Skeletal muscle tissue (tissue), 4 donors: ENCODE results near the gene NSUN3. TPM values are rescaled to one million over a fixed set of nuclear protein-coding genes. Genes with fewer than 3 reads are reported as not detected.

ENCODE experiments used
- H3K27ac ChIP-seq: one replicate; pipeline ENCODE4 v1.7.0; 2013; ENCODE audit warnings: mild to moderate bottlenecking, low read depth, low read length, inconsistent platforms
- H3K27me3 ChIP-seq, 3 donors: one replicate each; pipeline ENCODE4 v1.7.0; 2013; ENCODE audit warnings: low read length in 3 of 3; ENCODE audit not compliant: control insufficient read depth in 3 of 3, insufficient read depth in 3 of 3
- H3K36me3 ChIP-seq, 3 donors: one replicate each; pipeline ENCODE4 v1.7.0; 2013; ENCODE audit warnings: low read length in 3 of 3; ENCODE audit not compliant: control insufficient read depth in 3 of 3, insufficient read depth in 3 of 3
- H3K4me1 ChIP-seq, 3 donors: one replicate each; pipeline ENCODE4 v1.7.0; 2013; ENCODE audit warnings: low read length in 3 of 3, mild to moderate bottlenecking in 3 of 3; ENCODE audit not compliant: control insufficient read depth in 3 of 3, insufficient read depth in 3 of 3
- H3K4me3 ChIP-seq, 3 donors: one replicate each; pipeline ENCODE4 v1.7.0; 2013; ENCODE audit warnings: low read length in 3 of 3
- H3K9ac ChIP-seq, 3 donors: one replicate each; pipeline ENCODE4 v1.7.0; 2013; ENCODE audit warnings: low read length in 3 of 3, mild to moderate bottlenecking in 3 of 3, moderate library complexity in 2 of 3, low read depth in 1 of 3
- H3K9me3 ChIP-seq, 3 donors: one replicate each; pipeline ENCODE4 v1.7.0; 2013; ENCODE audit warnings: low read length in 3 of 3; ENCODE audit not compliant: control insufficient read depth in 3 of 3
- total RNA-seq: library from RNA; depleted of rRNA; stranded (reverse); fragments of >200 nt; gene quantifications from one replicate; pipeline ENCODE4 v1.2.3, GENCODE V29; 2014
- donor health status: Osteomylitis.

The NSUN3 gene
- total RNA-seq, 1 donor from 2014 or later, result 17.2 TPM

- Histone ChIP-seq H3K36me3 (no peaks in the 10 kb centered on the region), H3K4me1 (no peaks in the 10 kb centered on the region), H3K27me3 (peaks cover 0 to 2% (median 0%) of the 10 kb centered on the region in 3 donors), H3K9ac (no peak overlapping the region), H3K9me3 (no peaks in the 10 kb centered on the region), H3K27ac (no peak overlapping the region), H3K4me3 (no peak overlapping the region)
These were observed 111.0 kb downstream of the NSUN3 start for GRCh38 chr3:94173673-94174434.

GRCh38 chr3:94175677-94176076 lies 112.8 kb downstream of the NSUN3 start:
- no peaks in the 10 kb centered on the region for H3K9me3 ChIP-seq
- H3K36me3 ChIP-seq, result no peaks in the 10 kb centered on the region
- no peak overlapping the region for H3K27ac ChIP-seq
- peaks cover 0 to 2% (median 0%) of the 10 kb centered on the region in 3 donors for H3K27me3 ChIP-seq
- H3K9ac ChIP-seq, result no peak overlapping the region
- H3K4me3 ChIP-seq, result no peak overlapping the region
- no peaks in the 10 kb centered on the region for H3K4me1 ChIP-seq

- Histone ChIP-seq H3K36me3 (no peaks in the 10 kb centered on the region), H3K4me3 (no peak overlapping the region), H3K9ac (no peak overlapping the region), H3K9me3 (no peaks in the 10 kb centered on the region), H3K27ac (no peak overlapping the region), H3K4me1 (no peaks in the 10 kb centered on the region), H3K27me3 (peaks cover 0 to 2% (median 0%) of the 10 kb centered on the region in 3 donors)
These were observed 114.3 kb downstream of the NSUN3 start for GRCh38 chr3:94176988-94177745.

Other genes starting within 250 kb of the NSUN3 start
- gene PROS1, start 89.2 kb upstream of the NSUN3 start, total RNA-seq, result 19.3 TPM
- gene ARL13B, start 82.9 kb upstream of the NSUN3 start, total RNA-seq, result 3.7 TPM
- gene STX19, start 34.5 kb upstream of the NSUN3 start, total RNA-seq, result not detected
- gene DHFR2, start 145 bp upstream of the NSUN3 start, total RNA-seq, result 3.7 TPM